Smooth muscle cell (in vitro differentiated cells): ENCODE measurements around the gene DSCAML1. TPM values are rescaled to one million over a fixed set of nuclear protein-coding genes. Genes with fewer than 3 reads are reported as not detected.

ENCODE experiments used
- DNase-seq: peaks from one replicate; lab custom pipeline; 2025; ENCODE audit not compliant: unreplicated experiment; lab: John Stamatoyannopoulos, UW
- H2AFZ ChIP-seq: fragments of 200-600 bp; sonication (generic); 2 replicates; pipeline ENCODE4 v1.6.0; 2016; ENCODE audit warnings: antibody characterized with exemption, low read depth, mild to moderate bottlenecking
- H3F3A ChIP-seq: fragments of 200-600 bp; sonication (generic); 2 replicates; pipeline ENCODE4 v1.6.0; 2017; ENCODE audit warnings: antibody characterized with exemption, low read depth
- H3K27ac ChIP-seq: fragments of 200-600 bp; sonication (generic); 2 replicates; pipeline ENCODE4 v1.5.1; 2016; ENCODE audit warnings: low read depth, mild to moderate bottlenecking
- H3K27me3 ChIP-seq: fragments of 200-600 bp; sonication (generic); 2 replicates; pipeline ENCODE4 v1.6.1; 2016; ENCODE audit warnings: low read depth, mild to moderate bottlenecking
- H3K36me3 ChIP-seq: fragments of 200-600 bp; sonication (generic); 2 replicates; pipeline ENCODE4 v1.5.1; 2016; ENCODE audit warnings: low read depth
- H3K4me1 ChIP-seq: fragments of 200-600 bp; sonication (generic); 2 replicates; pipeline ENCODE4 v1.5.1; 2016; ENCODE audit warnings: low read depth
- H3K4me2 ChIP-seq: fragments of 200-600 bp; sonication (generic); 2 replicates; pipeline ENCODE4 v1.6.0; 2016; ENCODE audit warnings: mild to moderate bottlenecking
- H3K4me3 ChIP-seq: fragments of 200-600 bp; sonication (generic); 2 replicates; pipeline ENCODE4 v1.5.1; 2016; ENCODE audit warnings: mild to moderate bottlenecking
- H3K79me2 ChIP-seq: fragments of 200-600 bp; sonication (generic); 2 replicates; pipeline ENCODE4 v1.6.0; 2016; ENCODE audit warnings: low read depth, mild to moderate bottlenecking
- H3K9ac ChIP-seq: fragments of 200-600 bp; sonication (generic); 2 replicates; pipeline ENCODE4 v1.6.0; 2016; ENCODE audit warnings: low read depth
- H3K9me3 ChIP-seq: fragments of 200-600 bp; sonication (generic); replicated peaks from 2 replicates; pipeline ENCODE4 v1.5.1; 2016; ENCODE audit warnings: low read depth
- H4K20me1 ChIP-seq: fragments of 200-600 bp; sonication (generic); 2 replicates; pipeline ENCODE4 v1.6.0; 2016; ENCODE audit warnings: low read depth
- CTCF ChIP-seq: fragments of 200-600 bp; sonication (generic); IDR thresholded peaks from 2 replicates; pipeline ENCODE4 v1.5.1; 2017; ENCODE audit warnings: borderline replicate concordance, mild to moderate bottlenecking, antibody characterized with exemption; ENCODE audit not compliant: insufficient read depth, poor library complexity, severe bottlenecking
- WGBS: methylation state at CpG from one replicate; pipeline ENCODE4 v1.1.7; 2016; ENCODE audit warnings: low lambda C conversion rate; 5-methylcytosine and 5-hydroxymethylcytosine counted together
- polyA plus RNA-seq: library from polyadenylated mRNA; unstranded; fragments of >200 nt; fragmentation: Nextera tagmentation; extraction: Ambion mirVana; gene quantifications from 2 replicates; pipeline ENCODE4 v1.2.1, GENCODE V29; 2016
- total RNA-seq: library from RNA; depleted of rRNA; stranded (reverse); fragments of >200 nt; gene quantifications from 2 replicates; pipeline ENCODE4 v1.2.3, GENCODE V29; 2014

The DSCAML1 gene
- total and polyA plus RNA-seq, 2 experiments from 2014 or later = 0.22 TPM; not detected in 1

DNA sequence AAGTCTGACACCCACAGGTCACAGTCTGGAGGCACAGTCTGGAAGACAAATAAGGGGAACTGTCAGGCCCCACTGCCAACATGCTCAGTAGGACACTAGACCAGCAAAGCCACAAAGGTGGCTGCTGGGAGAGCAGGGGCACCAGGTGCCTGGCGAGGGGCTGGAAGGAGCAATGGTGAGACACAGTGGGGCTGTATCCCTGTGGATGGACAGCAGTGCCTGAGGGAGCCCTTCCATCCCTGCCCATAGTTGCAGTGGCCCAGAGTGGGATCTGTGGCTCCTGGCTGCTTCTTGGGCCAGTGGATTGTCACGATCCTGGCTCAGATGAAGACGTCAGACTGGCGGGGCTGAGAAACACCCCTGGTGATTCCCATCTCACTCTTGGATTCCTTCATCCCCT lies 154.6 kb downstream of the DSCAML1 start:
- TF ChIP-seq CTCF = no peak

DNA sequence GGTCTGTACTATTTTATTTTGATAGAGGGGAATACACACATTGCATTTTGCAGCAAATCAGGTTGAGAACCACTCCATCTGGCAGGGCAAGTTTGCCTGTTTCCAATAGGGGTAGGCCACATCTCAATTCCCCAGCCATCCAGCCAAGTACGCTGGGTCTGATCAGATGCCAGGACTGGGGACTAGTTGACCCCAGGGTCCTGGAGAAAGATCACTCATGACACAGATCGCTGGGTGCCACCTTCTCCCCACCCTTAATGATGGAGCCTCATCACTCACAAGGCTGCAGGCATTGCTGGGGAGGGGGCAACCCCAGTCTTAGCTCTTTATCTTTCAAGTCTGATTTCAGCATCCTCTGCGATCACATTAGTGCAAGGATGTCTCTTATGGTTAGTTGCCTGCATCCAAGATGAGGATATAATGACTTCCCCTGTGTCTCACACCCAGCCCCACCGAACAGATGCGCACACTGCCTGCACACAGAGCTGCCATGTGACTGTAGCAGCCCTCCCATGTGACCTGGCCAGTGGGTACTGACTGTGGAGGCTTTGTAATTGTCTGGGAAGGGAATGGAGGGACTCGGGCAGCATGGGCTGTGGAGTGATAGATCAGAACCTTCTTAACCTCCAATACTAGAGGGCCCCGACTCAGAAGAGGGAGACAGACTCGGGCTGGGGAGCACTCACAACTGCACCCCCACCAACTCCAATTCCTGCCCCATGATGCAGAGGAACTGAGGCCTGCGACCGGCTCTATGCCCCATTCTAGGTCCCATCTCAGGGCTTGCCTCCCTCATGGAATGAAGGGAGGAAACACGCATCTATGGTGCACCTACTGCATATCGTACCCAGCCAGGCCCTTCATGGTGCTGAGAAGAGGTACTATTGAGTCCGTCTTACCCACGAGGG lies 155.8 kb downstream of the DSCAML1 start:
- WGBS = 92% methylated on average over 14 of the region's 14 CpGs
- Histone ChIP-seq H3K4me1 (no peaks in the 10 kb centered on the region), H4K20me1 (no peaks in the 10 kb centered on the region), H3K79me2 (no peaks in the 10 kb centered on the region), H3K9me3 (no peaks in the 10 kb centered on the region), H3K27ac (no peak overlapping the region), H3K4me2 (no peak overlapping the region), H3K9ac (no peak overlapping the region), H2AFZ (no peak overlapping the region), H3K27me3 (peaks cover 35% of the 10 kb centered on the region), H3F3A (no peaks in the 10 kb centered on the region), H3K36me3 (no peaks in the 10 kb centered on the region), H3K4me3 (no peak overlapping the region)
- no peak for TF ChIP-seq CTCF
- no peak for DNase-seq

More for the DNA sequence above, 154.6 kb downstream of the DSCAML1 start:
- 87% methylated on average over 4 of the region's 4 CpGs for WGBS
- DNase-seq = no peak
- Histone ChIP-seq H3F3A (no peaks in the 10 kb centered on the region), H3K4me2 (no peak overlapping the region), H3K4me1 (no peaks in the 10 kb centered on the region), H3K27me3 (peaks cover 44% of the 10 kb centered on the region), H3K36me3 (no peaks in the 10 kb centered on the region), H3K9me3 (no peaks in the 10 kb centered on the region), H3K79me2 (no peaks in the 10 kb centered on the region), H3K9ac (no peak overlapping the region), H3K4me3 (no peak overlapping the region), H4K20me1 (no peaks in the 10 kb centered on the region), H3K27ac (no peak overlapping the region), H2AFZ (no peak overlapping the region)

DNA sequence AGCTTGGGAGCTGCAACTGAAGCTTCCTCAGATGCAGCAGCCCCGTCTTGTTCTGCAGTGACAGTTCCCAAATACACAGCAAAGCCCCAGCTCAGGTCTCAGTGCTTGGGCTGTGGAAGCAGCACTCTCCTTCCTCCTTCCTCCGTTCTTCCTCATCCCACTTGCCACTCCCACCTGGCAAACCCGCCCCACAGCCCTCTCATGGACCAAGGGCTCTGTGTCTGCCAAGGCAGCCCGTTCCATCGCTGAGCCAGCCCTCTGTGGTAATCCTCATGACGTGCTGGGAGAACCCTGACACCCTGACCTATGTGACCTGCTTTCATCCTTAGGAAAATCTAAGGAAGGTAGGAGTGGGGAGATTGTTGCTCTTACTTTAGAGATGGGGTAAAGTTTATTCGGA lies 157.0 kb downstream of the DSCAML1 start:
- H3K36me3 ChIP-seq = no peaks in the 10 kb centered on the region
- no peak overlapping the region for H3K27ac ChIP-seq
- no peak for DNase-seq
- no peaks in the 10 kb centered on the region for H3K79me2 ChIP-seq
- H3K27me3 ChIP-seq = peaks cover 35% of the 10 kb centered on the region
- WGBS = 81% methylated on average over 7 of the region's 7 CpGs
- TF ChIP-seq CTCF = no peak
- no peaks in the 10 kb centered on the region for H3K9me3 ChIP-seq
- no peaks in the 10 kb centered on the region for H3F3A ChIP-seq
- no peak overlapping the region for H2AFZ ChIP-seq
- H3K4me3 ChIP-seq = no peak overlapping the region
- no peak overlapping the region for H3K9ac ChIP-seq
- H4K20me1 ChIP-seq = no peaks in the 10 kb centered on the region
- H3K4me2 ChIP-seq = no peak overlapping the region
- no peaks in the 10 kb centered on the region for H3K4me1 ChIP-seq
